Peyer's patch (tissue), 4 donors: ENCODE results near the gene TMEM164.

Source experiments
- CTCF ChIP-seq, 6 experiments: fragments of 450-650 bp in 4 of 6; fragments of 200-600 bp in 2 of 6; sonication (generic) in 1 of 6; IDR thresholded peaks; one replicate each; pipeline ENCODE4 v1.5.1; 2017 to 2019; ENCODE audit warnings: antibody characterized with exemption in 6 of 6, mild to moderate bottlenecking in 3 of 6, moderate library complexity in 1 of 6
- POLR2A ChIP-seq, 2 donors: fragments of 450-650 bp; IDR thresholded peaks; one replicate each; pipeline ENCODE4 v1.5.1; 2017; ENCODE audit warnings: antibody characterized with exemption in 2 of 2, mild to moderate bottlenecking in 2 of 2, moderate library complexity in 2 of 2

GRCh38 chrX:110037178-110037577 lies 34.3 kb downstream of the TMEM164 start:
- no peak for TF ChIP-seq CTCF (IDR thresholded peaks at IDR 0.05)
- TF ChIP-seq POLR2A (IDR thresholded peaks at IDR 0.05), result no peak
